Measurements from ENCODE around the gene TAS2R60. TPM values are rescaled to one million over a fixed set of nuclear protein-coding genes. Genes with fewer than 3 reads are reported as not detected.

The TAS2R60 gene
- total RNA-seq = not detected in 2 replicates

GRCh38 chr7:143443153-143443552 lies at the start of gene TAS2R60:
TAS2R60 (plus strand) TSS chr7:143443453; CDS start chr7:143443453, 0 bp downstream.

GRCh38 chr7:143408686-143409561 lies 34.3 kb upstream of the TAS2R60 start, which contains the start of gene EPHA1:
EPHA1 (minus strand) TSS chr7:143408856; CDS start chr7:143408805, 51 bp downstream.

GRCh38 chr7:143477501-143478150 lies 34.4 kb downstream of the TAS2R60 start, which contains the start of gene TAS2R41:
TAS2R41 (plus strand) TSS chr7:143477873; CDS start chr7:143477873, 0 bp downstream.

Other genes starting within 250 kb of the TAS2R60 start
- gene TAS2R40, start 221.4 kb upstream of the TAS2R60 start, total RNA-seq = not detected in 2 replicates
- gene GSTK1, start 180.0 kb upstream of the TAS2R60 start, total RNA-seq = 54.9 and 60.3 TPM in 2 replicates
- gene TMEM139, start 158.5 kb upstream of the TAS2R60 start, total RNA-seq = not detected in 2 replicates
- gene CASP2, start 155.1 kb upstream of the TAS2R60 start, total RNA-seq = 15.5 and 15.7 TPM in 2 replicates
- not detected in 2 replicates for gene CLCN1, start 127.3 kb upstream of the TAS2R60 start, total RNA-seq
- gene FAM131B, start 80.7 kb upstream of the TAS2R60 start, total RNA-seq = 0.66 and 1.4 TPM in 2 replicates
- 27.7 and 45.9 TPM in 2 replicates for gene ZYX, start 62.1 kb upstream of the TAS2R60 start, total RNA-seq
- 0.18 TPM in 1 of 2 replicates, not detected in the other for gene EPHA1, start 34.6 kb upstream of the TAS2R60 start, total RNA-seq
- gene TAS2R41, start 34.4 kb downstream of the TAS2R60 start, total RNA-seq = not detected in 2 replicates
- 0.09 and 0.38 TPM in 2 replicates for gene CTAGE15, start 128.3 kb downstream of the TAS2R60 start, total RNA-seq
- 5.2 and 12.4 TPM in 2 replicates for gene TCAF2, start 177.5 kb downstream of the TAS2R60 start, total RNA-seq